Natural killer cell treated with Interleukin-12 subunit alpha and Interleukin-12 subunit beta and Interleukin-15 and Interleukin-18, amount 100 ng/mL, for 72 hours (primary cell): ENCODE data around the gene ZSCAN5A. TPM values are rescaled to one million over a fixed set of nuclear protein-coding genes. Genes with fewer than 3 reads are reported as not detected.
"Not testable (repeated sequence)": the region's sequence is repeated elsewhere in the genome, so short reads cannot be mapped to it uniquely, and the experiment has no call there.

ENCODE experiments used
- ATAC-seq, 2 donors: fragments of 150-1000 bp; cut with Tn5 transposase in 1 of 2; sonication (Bioruptor Pico), chemical (Tn5 transposase) in 1 of 2; 2 replicates each; pipeline ENCODE4 v1.10.0; 2021
- DNase-seq: peaks from one replicate; pipeline ENCODE4 v3.0.0; 2022; ENCODE audit warnings: low spot score
- H3K27ac Mint-ChIP-seq, 2 donors: 1 replicate in 1 of 2; 2 replicates in 1 of 2; pipeline ENCODE4 v1.8.0; 2022; ENCODE audit warnings: mixed read lengths in 2 of 2, mild to moderate bottlenecking in 1 of 2, moderate library complexity in 1 of 2
- H3K27me3 Mint-ChIP-seq, 2 donors: 1 replicate in 1 of 2; 2 replicates in 1 of 2; pipeline ENCODE4 v1.8.0; 2022; ENCODE audit warnings: mixed read lengths in 2 of 2
- H3K36me3 Mint-ChIP-seq: one replicate; pipeline ENCODE4 v1.8.0; 2022; ENCODE audit warnings: mixed read lengths
- H3K4me1 Mint-ChIP-seq, 2 donors: 1 replicate in 1 of 2; 2 replicates in 1 of 2; pipeline ENCODE4 v1.8.0; 2022; ENCODE audit warnings: low read depth in 2 of 2, mixed read lengths in 2 of 2, mild to moderate bottlenecking in 1 of 2
- H3K4me3 Mint-ChIP-seq: one replicate; pipeline ENCODE4 v1.8.0; 2022; ENCODE audit warnings: mixed read lengths
- H3K9me3 Mint-ChIP-seq: 2 replicates; pipeline ENCODE4 v1.8.0; 2022; ENCODE audit warnings: mixed read lengths
- total RNA-seq, 2 donors: library from RNA; stranded (reverse); gene quantifications; one replicate each; pipeline ENCODE4 v1.2.3, GENCODE V29; 2022

The ZSCAN5A gene
- total RNA-seq, 2 donors from 2014 or later = 9.9 to 16.8 TPM

GRCh38 chr19:56308792-56309191, 5.8 kb downstream of the ZSCAN5A start:
- peaks cover 2% of the 10 kb centered on the region for H3K9me3 Mint-ChIP-seq
- H3K4me3 Mint-ChIP-seq = no peak overlapping the region
- peaks cover 16 to 17% of the 10 kb centered on the region in 2 donors for H3K4me1 Mint-ChIP-seq
- DNase-seq (no peak), ATAC-seq (no peak)
- H3K36me3 Mint-ChIP-seq = peaks cover 6% of the 10 kb centered on the region
- H3K27ac Mint-ChIP-seq = no peak overlapping the region
- H3K27me3 Mint-ChIP-seq = no peaks in the 10 kb centered on the region

DNA sequence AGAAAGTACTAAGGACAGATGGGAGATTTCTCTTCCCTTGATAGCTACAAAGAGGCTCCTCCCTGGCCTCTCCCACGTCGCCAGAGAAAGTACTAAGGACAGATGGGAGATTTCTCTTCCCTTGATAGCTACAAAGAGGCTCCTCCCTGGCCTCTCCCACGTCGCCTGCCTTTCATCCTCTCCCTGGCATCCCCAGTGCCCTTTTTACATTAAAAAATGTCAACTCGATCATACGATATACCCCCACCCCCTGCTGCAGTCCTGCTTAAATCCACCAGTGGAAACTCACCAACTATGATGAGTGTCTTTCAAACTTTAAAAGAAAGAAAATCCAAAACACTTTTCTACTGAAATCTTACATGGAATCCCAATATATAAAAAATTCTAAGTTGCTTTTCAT, 7.6 kb downstream of the ZSCAN5A start:
- H3K4me1 Mint-ChIP-seq = peaks cover 12 to 14% of the 10 kb centered on the region in 2 donors
- not testable (repeated sequence) for H3K36me3 Mint-ChIP-seq, H3K27me3 Mint-ChIP-seq, H3K4me3 Mint-ChIP-seq, DNase-seq, H3K9me3 Mint-ChIP-seq, ATAC-seq, H3K27ac Mint-ChIP-seq

GRCh38 chr19:56306016-56306415, 8.6 kb downstream of the ZSCAN5A start:
- Mint-ChIP-seq H3K36me3 (peaks cover 6% of the 10 kb centered on the region), H3K27ac (no peak overlapping the region), H3K4me3 (no peak overlapping the region), H3K4me1 (peaks cover 20 to 22% of the 10 kb centered on the region in 2 donors), H3K27me3 (no peaks in the 10 kb centered on the region), H3K9me3 (peaks cover 5% of the 10 kb centered on the region)
- ATAC-seq = no peak
- no peak for DNase-seq

DNA sequence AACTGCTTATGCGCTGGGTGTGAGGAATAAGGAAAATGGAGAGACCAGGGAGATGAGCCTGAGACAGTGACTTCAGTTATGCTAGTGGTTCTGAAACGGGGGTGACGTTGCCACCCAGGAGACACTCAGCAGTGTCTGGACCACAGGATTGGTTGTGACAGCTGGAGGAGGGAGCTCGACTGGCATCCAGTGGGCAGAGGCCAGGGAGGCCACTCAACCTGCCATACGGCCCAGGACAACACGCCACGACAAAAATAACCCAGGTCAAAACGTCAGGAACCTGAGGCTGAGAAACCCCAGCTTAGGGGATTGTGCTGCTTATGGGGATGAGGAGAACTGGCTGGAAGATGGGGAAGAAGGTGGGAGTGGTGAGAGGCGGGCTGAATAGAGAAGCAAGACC, 10.4 kb downstream of the ZSCAN5A start:
- no peak for DNase-seq
- peaks cover 5% of the 10 kb centered on the region for H3K9me3 Mint-ChIP-seq
- peak overlapping the region in 1 of 2 donors; percentile 93 for H3K27ac Mint-ChIP-seq
- peaks cover 25% of the 10 kb centered on the region in 2 donors for H3K4me1 Mint-ChIP-seq
- H3K27me3 Mint-ChIP-seq = no peaks in the 10 kb centered on the region
- no peak for ATAC-seq
- H3K36me3 Mint-ChIP-seq = peaks cover 6% of the 10 kb centered on the region
- no peak overlapping the region for H3K4me3 Mint-ChIP-seq

DNA sequence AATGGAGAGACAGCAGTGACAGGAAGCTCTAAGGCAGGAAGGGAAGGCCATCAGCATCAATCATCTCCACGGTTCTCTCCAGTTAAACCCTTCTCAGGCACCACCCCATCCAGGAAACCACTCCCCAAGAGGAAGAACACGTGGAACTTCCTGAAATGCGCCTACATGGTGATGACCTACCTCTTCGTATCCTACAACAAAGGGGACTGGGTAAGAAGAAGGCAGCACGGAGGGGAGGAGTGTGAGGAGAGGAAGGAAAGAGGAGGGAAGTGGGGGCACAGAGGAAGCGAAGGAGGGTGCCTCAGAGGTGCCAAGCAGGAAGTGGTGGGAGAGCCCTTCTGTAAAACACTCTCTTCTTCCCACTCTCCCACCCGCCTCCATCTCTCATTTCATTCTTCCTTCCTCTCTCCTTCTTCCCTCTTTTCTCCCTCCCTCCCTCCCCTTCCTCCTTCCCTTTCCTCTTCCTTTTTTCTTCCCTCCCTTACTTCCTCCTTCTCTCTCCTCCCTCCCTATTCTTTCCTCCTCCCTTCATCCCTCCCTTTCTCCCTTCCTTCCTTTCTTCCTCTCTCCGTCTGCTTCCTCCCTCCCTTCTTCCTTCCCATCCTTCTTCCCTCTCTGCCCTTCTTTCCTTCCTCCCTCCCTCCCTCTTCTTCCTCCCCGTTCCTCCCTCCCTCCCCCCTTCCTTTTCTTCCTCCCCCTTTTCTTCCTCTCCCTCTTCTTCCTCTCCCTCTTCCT, 12.6 kb downstream of the ZSCAN5A start:
- peak overlapping the region; percentile 78 to 93 for H3K27ac Mint-ChIP-seq
- H3K9me3 Mint-ChIP-seq = peaks cover 5% of the 10 kb centered on the region

GRCh38 chr19:56301155-56301554, 13.5 kb downstream of the ZSCAN5A start:
- H3K4me3 Mint-ChIP-seq = peak overlapping the region; percentile 64
- peaks cover 5% of the 10 kb centered on the region for H3K9me3 Mint-ChIP-seq
- no peaks in the 10 kb centered on the region for H3K27me3 Mint-ChIP-seq
- H3K36me3 Mint-ChIP-seq = peaks cover 6% of the 10 kb centered on the region
- H3K4me1 Mint-ChIP-seq = peaks cover 20 to 22% of the 10 kb centered on the region in 2 donors
- peak overlapping the region; percentile 78 to 93 for H3K27ac Mint-ChIP-seq
- DNase-seq (no peak), ATAC-seq (no peak)

More for the DNA sequence above, 12.6 kb downstream of the ZSCAN5A start:
- DNase-seq (peak; percentile 64), ATAC-seq (peak in 1 of 2 donors; percentile 46)
- Mint-ChIP-seq H3K36me3 (peaks cover 6% of the 10 kb centered on the region), H3K27me3 (no peaks in the 10 kb centered on the region), H3K4me3 (peak overlapping the region; percentile 70), H3K4me1 (peaks cover 20 to 22% of the 10 kb centered on the region in 2 donors)

DNA sequence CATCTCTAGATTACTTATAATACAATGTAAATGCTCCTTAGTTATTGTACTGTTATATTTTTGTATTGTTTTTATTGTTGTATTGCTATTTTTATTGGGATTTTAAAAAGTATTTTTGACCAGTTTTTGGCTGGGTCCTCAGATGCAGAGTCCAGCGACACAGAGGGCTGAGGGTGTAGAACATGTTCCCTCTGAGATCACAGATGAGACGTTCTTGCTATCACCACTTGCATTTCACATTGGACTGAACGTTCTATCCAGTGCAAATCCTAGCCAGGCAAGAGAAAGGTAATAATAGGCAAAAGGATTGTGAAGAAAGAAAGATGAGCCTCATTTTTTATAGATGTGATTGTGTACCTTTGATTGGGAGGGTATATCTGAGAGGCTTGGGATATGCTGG, 15.0 kb downstream of the ZSCAN5A start:
- no peak overlapping the region for H3K27ac Mint-ChIP-seq
- no peaks in the 10 kb centered on the region for H3K27me3 Mint-ChIP-seq
- no peaks in the 10 kb centered on the region for H3K36me3 Mint-ChIP-seq
- DNase-seq = no peak
- no peak overlapping the region for H3K4me3 Mint-ChIP-seq
- peaks cover 5% of the 10 kb centered on the region for H3K9me3 Mint-ChIP-seq
- ATAC-seq = no peak
- peaks cover 20 to 22% of the 10 kb centered on the region in 2 donors for H3K4me1 Mint-ChIP-seq

DNA sequence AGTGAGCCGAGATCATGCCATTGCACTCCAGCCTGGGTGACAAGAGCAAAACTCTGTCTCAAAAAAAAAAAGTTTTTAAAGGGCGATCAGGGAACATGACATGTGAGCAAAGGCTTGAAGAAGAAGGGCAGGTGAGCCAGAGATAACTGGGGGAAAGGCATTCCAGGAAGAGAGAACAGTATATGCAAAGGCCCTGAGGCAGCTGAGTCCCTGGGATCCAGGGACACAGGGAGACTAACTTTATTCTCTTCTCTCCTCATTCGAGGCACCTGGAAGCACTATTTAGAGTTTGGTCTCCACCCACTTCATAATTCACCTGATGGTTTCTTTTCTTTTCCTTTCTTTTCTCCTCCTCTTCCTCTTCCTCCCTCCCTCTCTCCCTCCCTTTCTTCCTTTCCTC, 17.6 kb downstream of the ZSCAN5A start:
- no peak overlapping the region for H3K27ac Mint-ChIP-seq
- H3K36me3 Mint-ChIP-seq = peaks cover 6% of the 10 kb centered on the region
- H3K4me1 Mint-ChIP-seq = peaks cover 11 to 13% of the 10 kb centered on the region in 2 donors
- H3K27me3 Mint-ChIP-seq = no peaks in the 10 kb centered on the region
- no peak for ATAC-seq
- no peak overlapping the region for H3K4me3 Mint-ChIP-seq
- DNase-seq = no peak
- H3K9me3 Mint-ChIP-seq = peaks cover 5% of the 10 kb centered on the region

GRCh38 chr19:56295531-56296455, 18.8 kb downstream of the ZSCAN5A start:
- H3K4me1 Mint-ChIP-seq = peaks cover 2 to 3% of the 10 kb centered on the region in 2 donors
- no peaks in the 10 kb centered on the region for H3K9me3 Mint-ChIP-seq
- H3K4me3 Mint-ChIP-seq = no peak overlapping the region
- peaks cover 6% of the 10 kb centered on the region for H3K36me3 Mint-ChIP-seq
- no peak for DNase-seq
- no peak overlapping the region for H3K27ac Mint-ChIP-seq
- no peaks in the 10 kb centered on the region for H3K27me3 Mint-ChIP-seq
- no peak for ATAC-seq

- peaks cover 6% of the 10 kb centered on the region for H3K36me3 Mint-ChIP-seq
These were observed 20.1 kb downstream of the ZSCAN5A start for GRCh38 chr19:56294549-56294948.

DNA sequence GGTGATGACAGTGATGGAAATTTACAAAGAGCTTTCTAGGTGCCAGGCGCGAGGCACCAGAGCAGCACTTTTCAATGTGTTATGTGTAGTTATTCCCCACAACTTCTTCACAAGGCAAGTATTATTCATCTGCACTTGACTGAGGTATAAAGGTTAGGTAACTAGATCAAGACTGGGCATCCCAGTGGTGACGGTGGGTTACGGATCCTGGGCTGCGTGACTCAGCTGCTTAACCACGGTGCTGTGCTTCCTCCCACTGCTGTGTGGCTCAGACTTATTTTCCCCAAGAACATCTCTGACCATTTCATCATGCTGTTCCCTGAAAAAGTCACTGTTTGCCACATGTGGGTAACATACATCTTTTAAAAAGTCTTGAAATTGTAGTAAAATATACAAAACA, 22.8 kb downstream of the ZSCAN5A start:
- Mint-ChIP-seq H3K27ac (no peak overlapping the region), H3K27me3 (no peaks in the 10 kb centered on the region), H3K4me1 (no peaks in the 10 kb centered on the region), H3K36me3 (peaks cover 6% of the 10 kb centered on the region), H3K9me3 (no peaks in the 10 kb centered on the region), H3K4me3 (no peak overlapping the region)
- ATAC-seq (no peak), DNase-seq (no peak)

More at GRCh38 chr19:56294549-56294948, 20.1 kb downstream of the ZSCAN5A start:
- Mint-ChIP-seq H3K4me1 (no peaks in the 10 kb centered on the region), H3K27ac (no peak overlapping the region), H3K4me3 (no peak overlapping the region), H3K27me3 (no peaks in the 10 kb centered on the region), H3K9me3 (no peaks in the 10 kb centered on the region)
- no peak for DNase-seq
- no peak for ATAC-seq

- Mint-ChIP-seq H3K27ac (no peak overlapping the region), H3K36me3 (peaks cover 6% of the 10 kb centered on the region), H3K9me3 (no peaks in the 10 kb centered on the region), H3K27me3 (no peaks in the 10 kb centered on the region), H3K4me3 (no peak overlapping the region), H3K4me1 (no peaks in the 10 kb centered on the region)
- no peak for ATAC-seq
- DNase-seq = no peak
These were observed 24.5 kb downstream of the ZSCAN5A start for GRCh38 chr19:56290104-56290503.

GRCh38 chr19:56284746-56285145, 29.9 kb downstream of the ZSCAN5A start:
- Mint-ChIP-seq H3K4me3 (no peak overlapping the region), H3K9me3 (no peaks in the 10 kb centered on the region), H3K36me3 (no peaks in the 10 kb centered on the region), H3K27me3 (no peaks in the 10 kb centered on the region), H3K4me1 (no peaks in the 10 kb centered on the region), H3K27ac (no peak overlapping the region)
- DNase-seq (no peak), ATAC-seq (no peak)

GRCh38 chr19:56282809-56283208, 31.8 kb downstream of the ZSCAN5A start:
- H3K4me3 Mint-ChIP-seq = no peak overlapping the region
- H3K27me3 Mint-ChIP-seq = no peaks in the 10 kb centered on the region
- no peaks in the 10 kb centered on the region for H3K9me3 Mint-ChIP-seq
- no peaks in the 10 kb centered on the region for H3K36me3 Mint-ChIP-seq
- H3K4me1 Mint-ChIP-seq = no peaks in the 10 kb centered on the region
- no peak overlapping the region for H3K27ac Mint-ChIP-seq
- no peak for ATAC-seq
- DNase-seq = no peak
